Measurements from ENCODE around the gene POLQ.

The POLQ gene

GRCh38 chr3:121504618-121505017 lies 41.2 kb downstream of the POLQ start:
- Histone ChIP-seq H2BK12ac (ENCODE audit: low read length in 2 of 2) (no peak overlapping the region), H3K27ac (ENCODE audit: low read length, poor library complexity, severe bottlenecking) (no peak overlapping the region), H2AK5ac (ENCODE audit: low read length, severe bottlenecking) (no peak overlapping the region), H3K23ac (ENCODE audit: low read length in 2 of 2) (no peak overlapping the region), H2BK15ac (ENCODE audit: low read depth, poor library complexity, severe bottlenecking) (no peak overlapping the region), H3K18ac (ENCODE audit: low read depth in 1 of 2, low read length in 2 of 2) (no peak overlapping the region), H3K9me3 (ENCODE audit: control insufficient read depth, low read length) (no peaks in the 10 kb centered on the region), H3K4me3 (ENCODE audit: insufficient read depth in 1 of 2, low read depth in 1 of 2, low read length in 2 of 2) (no peak overlapping the region), H4K8ac (ENCODE audit: low read length) (no peak overlapping the region), H3K79me1 (replicated peaks; ENCODE audit: low read length, poor library complexity, severe bottlenecking) (peaks cover 1% of the 10 kb centered on the region), H3K14ac (ENCODE audit: low read length in 2 of 2) (no peak overlapping the region), H2BK120ac (ENCODE audit: low read depth, low read length) (no peak overlapping the region), H4K91ac (ENCODE audit: low read length) (no peak overlapping the region), H3K9ac (ENCODE audit: low read length) (no peak overlapping the region), H2BK5ac (ENCODE audit: low read depth, low read length, poor library complexity, severe bottlenecking) (no peak overlapping the region), H3K4me2 (ENCODE audit: low read length, poor library complexity, severe bottlenecking) (no peak overlapping the region), H3K36me3 (ENCODE audit: control insufficient read depth in 1 of 2, insufficient read depth in 2 of 2, low read depth in 1 of 2, low read length in 2 of 2) (no peaks in the 10 kb centered on the region), H3K27me3 (ENCODE audit: control insufficient read depth in 1 of 2, insufficient read depth in 1 of 2, low read length in 2 of 2) (no peaks in the 10 kb centered on the region), H3K4me1 (ENCODE audit: control insufficient read depth, insufficient read depth, low read depth, low read length) (no peaks in the 10 kb centered on the region), H2AFZ (ENCODE audit: low read depth, low read length) (no peak overlapping the region), H3K4ac (ENCODE audit: low read depth in 1 of 2, low read length in 2 of 2) (no peak overlapping the region)
- WGBS, result 97% methylated on average over 2 of the region's 2 CpGs
- DNase-seq, result no peak

- Histone ChIP-seq H4K8ac (ENCODE audit: low read length) (no peak overlapping the region), H4K91ac (ENCODE audit: low read length) (no peak overlapping the region), H3K4me2 (ENCODE audit: low read length, poor library complexity, severe bottlenecking) (no peak overlapping the region), H3K4ac (ENCODE audit: low read depth in 1 of 2, low read length in 2 of 2) (no peak overlapping the region), H3K14ac (ENCODE audit: low read length in 2 of 2) (no peak overlapping the region), H3K27me3 (ENCODE audit: control insufficient read depth in 1 of 2, insufficient read depth in 1 of 2, low read length in 2 of 2) (no peaks in the 10 kb centered on the region), H2AK5ac (ENCODE audit: low read length, severe bottlenecking) (no peak overlapping the region), H3K23ac (ENCODE audit: low read length in 2 of 2) (no peak overlapping the region), H2BK12ac (ENCODE audit: low read length in 2 of 2) (no peak overlapping the region), H3K18ac (ENCODE audit: low read depth in 1 of 2, low read length in 2 of 2) (no peak overlapping the region), H2AFZ (ENCODE audit: low read depth, low read length) (no peak overlapping the region), H2BK120ac (ENCODE audit: low read depth, low read length) (no peak overlapping the region), H3K4me1 (ENCODE audit: control insufficient read depth, insufficient read depth, low read depth, low read length) (no peaks in the 10 kb centered on the region), H3K79me1 (replicated peaks; ENCODE audit: low read length, poor library complexity, severe bottlenecking) (no peaks in the 10 kb centered on the region), H2BK15ac (ENCODE audit: low read depth, poor library complexity, severe bottlenecking) (no peak overlapping the region), H3K4me3 (ENCODE audit: insufficient read depth in 1 of 2, low read depth in 1 of 2, low read length in 2 of 2) (no peak overlapping the region), H3K9me3 (ENCODE audit: control insufficient read depth, low read length) (no peaks in the 10 kb centered on the region), H3K36me3 (ENCODE audit: control insufficient read depth in 1 of 2, insufficient read depth in 2 of 2, low read depth in 1 of 2, low read length in 2 of 2) (peaks cover 0 to 2% of the 10 kb centered on the region in 2 experiments), H3K9ac (ENCODE audit: low read length) (no peak overlapping the region), H3K27ac (ENCODE audit: low read length, poor library complexity, severe bottlenecking) (no peak overlapping the region), H2BK5ac (ENCODE audit: low read depth, low read length, poor library complexity, severe bottlenecking) (no peak overlapping the region)
- WGBS, result 99% methylated on average over 4 of the region's 4 CpGs
- DNase-seq, result no peak
Measured at GRCh38 chr3:121496786-121497185, 49.0 kb downstream of the POLQ start.

- Histone ChIP-seq H2BK15ac (ENCODE audit: low read depth, poor library complexity, severe bottlenecking) (no peak overlapping the region), H4K91ac (ENCODE audit: low read length) (no peak overlapping the region), H3K4me2 (ENCODE audit: low read length, poor library complexity, severe bottlenecking) (no peak overlapping the region), H3K14ac (ENCODE audit: low read length in 2 of 2) (no peak overlapping the region), H3K4ac (ENCODE audit: low read depth in 1 of 2, low read length in 2 of 2) (no peak overlapping the region), H2BK120ac (ENCODE audit: low read depth, low read length) (no peak overlapping the region), H3K18ac (ENCODE audit: low read depth in 1 of 2, low read length in 2 of 2) (no peak overlapping the region), H3K27me3 (ENCODE audit: control insufficient read depth in 1 of 2, insufficient read depth in 1 of 2, low read length in 2 of 2) (no peaks in the 10 kb centered on the region), H3K27ac (ENCODE audit: low read length, poor library complexity, severe bottlenecking) (no peak overlapping the region), H4K8ac (ENCODE audit: low read length) (no peak overlapping the region), H2BK12ac (ENCODE audit: low read length in 2 of 2) (no peak overlapping the region), H3K4me1 (ENCODE audit: control insufficient read depth, insufficient read depth, low read depth, low read length) (peaks cover 1% of the 10 kb centered on the region), H3K23ac (ENCODE audit: low read length in 2 of 2) (no peak overlapping the region), H2AFZ (ENCODE audit: low read depth, low read length) (no peak overlapping the region), H3K79me1 (replicated peaks; ENCODE audit: low read length, poor library complexity, severe bottlenecking) (no peaks in the 10 kb centered on the region), H3K9ac (ENCODE audit: low read length) (no peak overlapping the region), H3K9me3 (ENCODE audit: control insufficient read depth, low read length) (no peaks in the 10 kb centered on the region), H2AK5ac (ENCODE audit: low read length, severe bottlenecking) (no peak overlapping the region), H3K36me3 (ENCODE audit: control insufficient read depth in 1 of 2, insufficient read depth in 2 of 2, low read depth in 1 of 2, low read length in 2 of 2) (peaks cover 2 to 6% of the 10 kb centered on the region in 2 experiments), H2BK5ac (ENCODE audit: low read depth, low read length, poor library complexity, severe bottlenecking) (no peak overlapping the region), H3K4me3 (ENCODE audit: insufficient read depth in 1 of 2, low read depth in 1 of 2, low read length in 2 of 2) (no peak overlapping the region)
- no peak for DNase-seq
- 93% methylated on average over 3 of the region's 5 CpGs for WGBS
Measured at GRCh38 chr3:121493431-121493830, 52.4 kb downstream of the POLQ start.

- Histone ChIP-seq H2BK120ac (ENCODE audit: low read depth, low read length) (no peak overlapping the region), H3K4me3 (ENCODE audit: insufficient read depth in 1 of 2, low read depth in 1 of 2, low read length in 2 of 2) (no peak overlapping the region), H4K8ac (ENCODE audit: low read length) (no peak overlapping the region), H3K18ac (ENCODE audit: low read depth in 1 of 2, low read length in 2 of 2) (no peak overlapping the region), H3K14ac (ENCODE audit: low read length in 2 of 2) (no peak overlapping the region), H3K9me3 (ENCODE audit: control insufficient read depth, low read length) (no peaks in the 10 kb centered on the region), H3K27me3 (ENCODE audit: control insufficient read depth in 1 of 2, insufficient read depth in 1 of 2, low read length in 2 of 2) (no peaks in the 10 kb centered on the region), H3K9ac (ENCODE audit: low read length) (no peak overlapping the region), H3K36me3 (ENCODE audit: control insufficient read depth in 1 of 2, insufficient read depth in 2 of 2, low read depth in 1 of 2, low read length in 2 of 2) (peaks cover 2 to 6% of the 10 kb centered on the region in 2 experiments), H3K4me2 (ENCODE audit: low read length, poor library complexity, severe bottlenecking) (no peak overlapping the region), H3K79me1 (replicated peaks; ENCODE audit: low read length, poor library complexity, severe bottlenecking) (no peaks in the 10 kb centered on the region), H3K4ac (ENCODE audit: low read depth in 1 of 2, low read length in 2 of 2) (no peak overlapping the region), H2AFZ (ENCODE audit: low read depth, low read length) (no peak overlapping the region), H3K27ac (ENCODE audit: low read length, poor library complexity, severe bottlenecking) (no peak overlapping the region), H2BK12ac (ENCODE audit: low read length in 2 of 2) (no peak overlapping the region), H3K4me1 (ENCODE audit: control insufficient read depth, insufficient read depth, low read depth, low read length) (peaks cover 1% of the 10 kb centered on the region), H3K23ac (ENCODE audit: low read length in 2 of 2) (no peak overlapping the region), H2BK5ac (ENCODE audit: low read depth, low read length, poor library complexity, severe bottlenecking) (no peak overlapping the region), H2AK5ac (ENCODE audit: low read length, severe bottlenecking) (no peak overlapping the region), H4K91ac (ENCODE audit: low read length) (no peak overlapping the region), H2BK15ac (ENCODE audit: low read depth, poor library complexity, severe bottlenecking) (no peak overlapping the region)
- 96% methylated on average over 5 of the region's 7 CpGs for WGBS
- no peak for DNase-seq
Measured at GRCh38 chr3:121491683-121492320, 54.0 kb downstream of the POLQ start.

Measured in mesenchymal stem cell (in vitro differentiated cells and primary cell).